ENCODE results near the gene HID1.
A peak's percentile ranks its signal among the peaks of the same experiment; 100 is the strongest.

The HID1 gene, protein sequence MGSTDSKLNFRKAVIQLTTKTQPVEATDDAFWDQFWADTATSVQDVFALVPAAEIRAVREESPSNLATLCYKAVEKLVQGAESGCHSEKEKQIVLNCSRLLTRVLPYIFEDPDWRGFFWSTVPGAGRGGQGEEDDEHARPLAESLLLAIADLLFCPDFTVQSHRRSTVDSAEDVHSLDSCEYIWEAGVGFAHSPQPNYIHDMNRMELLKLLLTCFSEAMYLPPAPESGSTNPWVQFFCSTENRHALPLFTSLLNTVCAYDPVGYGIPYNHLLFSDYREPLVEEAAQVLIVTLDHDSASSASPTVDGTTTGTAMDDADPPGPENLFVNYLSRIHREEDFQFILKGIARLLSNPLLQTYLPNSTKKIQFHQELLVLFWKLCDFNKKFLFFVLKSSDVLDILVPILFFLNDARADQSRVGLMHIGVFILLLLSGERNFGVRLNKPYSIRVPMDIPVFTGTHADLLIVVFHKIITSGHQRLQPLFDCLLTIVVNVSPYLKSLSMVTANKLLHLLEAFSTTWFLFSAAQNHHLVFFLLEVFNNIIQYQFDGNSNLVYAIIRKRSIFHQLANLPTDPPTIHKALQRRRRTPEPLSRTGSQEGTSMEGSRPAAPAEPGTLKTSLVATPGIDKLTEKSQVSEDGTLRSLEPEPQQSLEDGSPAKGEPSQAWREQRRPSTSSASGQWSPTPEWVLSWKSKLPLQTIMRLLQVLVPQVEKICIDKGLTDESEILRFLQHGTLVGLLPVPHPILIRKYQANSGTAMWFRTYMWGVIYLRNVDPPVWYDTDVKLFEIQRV

DNA sequence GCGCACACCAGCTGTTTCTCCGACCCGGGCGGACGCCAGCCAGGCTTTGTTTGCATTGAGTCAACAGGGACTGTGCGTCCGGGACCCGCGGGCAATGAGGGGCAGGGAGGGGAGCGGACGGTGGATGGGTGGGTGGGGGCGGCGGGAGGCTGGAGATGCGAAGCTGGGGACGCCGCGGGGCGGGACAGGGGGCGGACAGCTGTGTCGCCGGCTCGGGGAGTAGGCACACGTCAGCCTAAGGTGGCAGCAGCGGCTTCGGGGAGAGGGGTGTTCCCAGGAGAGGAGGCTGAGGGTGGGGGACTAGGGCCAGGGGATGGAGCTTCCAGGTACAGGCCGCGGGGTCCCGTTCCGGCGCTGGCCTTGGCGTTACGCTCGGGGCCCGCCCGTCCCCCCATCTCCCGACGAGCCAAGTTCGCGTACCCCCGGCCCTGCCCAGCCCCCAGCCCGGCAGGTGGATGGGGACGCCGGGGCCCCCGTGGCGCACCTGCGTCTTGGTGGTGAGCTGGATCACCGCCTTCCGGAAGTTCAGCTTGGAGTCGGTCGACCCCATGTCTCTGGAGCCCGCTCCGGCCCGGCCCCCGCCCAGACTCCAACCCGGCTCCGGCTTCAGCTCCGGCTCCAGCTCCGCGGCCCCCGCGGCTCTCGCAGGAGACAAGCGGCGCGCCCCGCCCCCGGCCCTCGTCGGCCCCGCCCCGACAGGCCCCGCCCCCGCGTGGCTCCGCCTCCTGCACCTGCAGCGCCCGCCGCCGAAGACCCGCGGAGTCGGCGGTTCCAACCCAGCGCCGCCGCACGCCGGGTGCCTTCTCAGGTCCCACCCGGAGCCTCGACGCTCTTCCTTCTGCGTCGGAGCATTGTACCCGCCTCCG, at the start of gene HID1:
Gene HID1 (minus strand): TSS at position 653 of the 866 bp plus-strand sequence. CDS start 103 bp downstream, at position 550.
- TF ChIP-seq GATA3 (IDR thresholded peaks at IDR 0.05; ENCODE audit: low read depth, low read length), result no peak
- no peak for TF ChIP-seq GATA2 (IDR thresholded peaks at IDR 0.05; ENCODE audit: low read depth, low read length)

DNA sequence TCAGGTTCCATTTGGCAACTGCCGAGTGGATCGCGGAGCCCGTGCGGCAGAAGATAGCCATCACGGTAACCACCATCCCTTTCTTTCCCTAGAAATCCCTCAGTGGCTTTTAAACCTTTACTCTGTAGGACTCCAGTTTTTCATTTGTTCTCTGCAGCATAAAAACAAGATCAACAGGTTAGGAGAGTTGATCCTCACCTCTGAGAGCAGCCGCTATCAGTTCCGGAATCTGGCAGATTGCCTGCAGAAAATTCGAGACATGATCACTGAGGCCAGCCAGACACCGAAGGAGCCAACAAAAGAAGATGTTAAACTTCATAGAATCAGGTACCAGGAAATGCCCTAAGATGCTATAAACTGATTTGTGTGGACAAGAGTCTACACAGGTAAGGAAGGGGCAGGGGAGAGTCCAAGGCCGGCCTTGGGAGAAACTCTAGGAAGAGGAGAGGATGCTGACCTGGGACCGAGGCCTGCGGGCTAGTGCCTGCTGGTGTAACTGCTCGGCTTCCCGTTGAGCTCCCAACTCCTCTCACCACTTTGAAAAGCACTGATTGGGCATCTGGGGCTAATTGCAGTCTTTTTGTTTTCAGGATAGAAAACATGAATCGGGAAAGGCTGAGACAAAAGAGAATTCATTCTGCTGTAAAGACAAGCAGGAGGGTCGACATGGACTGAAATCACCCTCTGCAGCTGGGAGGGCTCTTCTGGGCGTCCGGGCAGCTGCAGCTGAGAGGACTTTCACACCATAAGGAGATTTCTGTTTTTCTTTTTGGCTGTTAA, 48.0 kb upstream of the HID1 start:
- TF ChIP-seq GATA3 (IDR thresholded peaks at IDR 0.05; ENCODE audit: low read depth, low read length) (no peak), GATA2 (IDR thresholded peaks at IDR 0.05; ENCODE audit: low read depth, low read length) (no peak)

DNA sequence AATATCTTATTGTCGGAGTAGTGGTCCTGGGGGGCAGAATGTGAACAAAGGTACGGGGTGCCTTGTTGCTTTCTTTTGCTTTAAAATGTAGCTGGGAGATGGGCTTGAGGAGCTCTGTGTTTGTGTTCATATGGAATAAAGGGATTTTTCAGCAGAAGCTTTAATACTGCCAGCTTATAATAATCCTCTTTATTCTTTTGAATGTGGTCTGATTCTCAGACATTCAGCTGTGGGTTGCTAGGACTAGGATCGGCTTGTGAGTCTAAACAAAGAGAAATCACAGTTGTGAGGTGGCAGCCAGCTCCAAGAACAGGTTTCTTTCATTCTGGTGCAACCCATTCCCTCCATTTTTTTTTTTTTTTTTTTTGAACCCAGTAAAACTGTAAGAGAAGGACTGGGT, 47.2 kb upstream of the HID1 start:
- TF ChIP-seq GATA2 (IDR thresholded peaks at IDR 0.05; ENCODE audit: low read depth, low read length) (no peak), GATA3 (IDR thresholded peaks at IDR 0.05; ENCODE audit: low read depth, low read length) (no peak)

DNA sequence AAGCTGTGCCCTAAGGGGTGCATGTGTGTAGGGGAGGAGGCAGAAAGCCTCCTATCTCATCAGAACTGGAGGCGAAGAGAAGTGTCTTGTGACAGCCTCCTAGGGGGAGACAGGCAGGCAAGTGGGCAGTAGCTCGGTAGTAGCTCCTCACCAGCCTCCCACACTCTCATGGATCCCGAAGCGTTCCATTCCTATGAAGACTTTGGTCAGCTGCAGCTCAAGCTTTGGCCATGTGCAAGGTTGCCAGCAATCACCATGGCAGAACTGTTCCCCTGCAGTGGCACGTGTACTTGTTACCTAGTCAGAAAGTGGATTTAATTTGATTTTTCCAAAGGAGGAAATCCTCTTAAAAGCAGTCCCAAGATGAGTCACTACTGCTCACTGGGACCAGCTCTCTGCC, 46.6 kb upstream of the HID1 start:
- TF ChIP-seq GATA3 (IDR thresholded peaks at IDR 0.05; ENCODE audit: low read depth, low read length), result no peak
- no peak for TF ChIP-seq GATA2 (IDR thresholded peaks at IDR 0.05; ENCODE audit: low read depth, low read length)

DNA sequence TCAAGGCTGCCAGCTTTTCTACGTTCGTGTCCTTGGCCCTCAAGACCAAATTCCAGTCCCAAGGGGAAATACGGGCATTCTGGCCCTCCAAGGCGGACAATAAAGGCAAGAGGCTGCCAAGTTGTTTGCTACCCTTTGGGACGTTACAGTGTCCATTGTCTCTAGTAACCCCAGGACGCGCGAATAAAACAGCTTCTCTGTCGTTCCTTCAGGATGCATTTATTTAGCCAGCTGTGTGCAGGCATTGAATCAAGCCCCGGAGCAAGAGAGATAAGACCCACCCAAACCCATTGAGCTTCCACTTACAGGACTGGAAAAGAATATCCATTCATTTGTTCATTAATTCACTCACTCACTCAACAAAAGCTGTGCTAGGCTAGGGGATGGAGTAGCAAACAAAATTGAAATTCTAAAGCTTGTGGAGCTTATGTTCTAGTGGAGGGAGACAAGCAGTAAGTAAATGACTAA, 40.6 kb upstream of the HID1 start:
- TF ChIP-seq GATA3 (IDR thresholded peaks at IDR 0.05; ENCODE audit: low read depth, low read length) (no peak), GATA2 (IDR thresholded peaks at IDR 0.05; ENCODE audit: low read depth, low read length) (no peak)

DNA sequence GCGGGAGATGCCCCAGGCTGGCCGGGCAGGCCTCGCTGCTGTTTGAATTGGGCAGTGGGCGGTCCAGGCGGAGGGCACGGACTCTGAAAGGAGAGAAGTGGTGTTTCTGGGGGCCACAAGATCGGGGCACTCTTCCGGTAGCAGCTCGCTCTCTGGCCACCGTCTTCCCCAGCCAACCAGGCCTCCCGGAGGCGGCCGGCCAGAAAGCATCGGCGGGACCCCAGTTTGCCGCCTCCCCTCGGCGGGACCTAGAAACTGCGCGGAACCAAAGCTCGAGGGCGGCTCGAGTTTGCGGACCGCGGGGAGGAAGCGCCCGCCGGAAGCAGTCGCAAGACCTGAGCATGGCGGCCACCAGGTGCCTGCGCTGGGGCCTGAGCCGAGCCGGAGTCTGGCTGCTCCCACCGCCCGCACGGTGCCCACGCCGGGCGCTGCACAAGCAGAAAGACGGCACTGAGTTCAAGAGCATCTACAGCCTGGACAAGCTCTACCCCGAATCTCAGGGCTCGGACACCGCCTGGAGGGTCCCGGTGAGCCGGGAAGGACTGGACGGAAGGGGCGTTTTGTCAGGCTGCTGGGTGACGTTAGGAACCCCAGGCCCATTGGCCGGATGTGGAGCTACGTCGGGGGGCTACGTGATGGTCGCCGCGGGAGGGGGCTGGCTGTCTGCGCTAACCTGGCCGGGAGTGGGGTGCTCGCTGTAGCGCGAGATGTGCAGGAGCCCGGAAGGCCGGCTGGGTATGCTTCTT, 40.0 kb upstream of the HID1 start, which contains the start of gene MRPL58:
Gene MRPL58 (plus strand): TSS at position 325 of the 746 bp plus-strand sequence. CDS start 17 bp downstream, at position 342.
- TF ChIP-seq GATA3 (IDR thresholded peaks at IDR 0.05; ENCODE audit: low read depth, low read length) (no peak), GATA2 (IDR thresholded peaks at IDR 0.05; ENCODE audit: low read depth, low read length) (no peak)

DNA sequence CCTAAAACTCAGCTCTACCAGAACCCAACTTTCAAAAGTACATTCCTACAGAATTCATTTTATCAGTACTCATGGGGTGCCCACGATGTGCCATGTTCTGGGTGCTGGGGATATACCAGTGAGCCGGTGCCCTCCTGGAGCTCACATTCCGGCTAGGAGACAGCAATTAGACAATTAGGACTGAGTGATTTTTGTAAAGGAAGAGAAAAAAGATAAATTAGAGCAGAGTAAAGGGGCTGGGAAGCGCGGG, 39.5 kb upstream of the HID1 start:
- TF ChIP-seq GATA2 (IDR thresholded peaks at IDR 0.05; ENCODE audit: low read depth, low read length) (no peak), GATA3 (IDR thresholded peaks at IDR 0.05; ENCODE audit: low read depth, low read length) (no peak)

DNA sequence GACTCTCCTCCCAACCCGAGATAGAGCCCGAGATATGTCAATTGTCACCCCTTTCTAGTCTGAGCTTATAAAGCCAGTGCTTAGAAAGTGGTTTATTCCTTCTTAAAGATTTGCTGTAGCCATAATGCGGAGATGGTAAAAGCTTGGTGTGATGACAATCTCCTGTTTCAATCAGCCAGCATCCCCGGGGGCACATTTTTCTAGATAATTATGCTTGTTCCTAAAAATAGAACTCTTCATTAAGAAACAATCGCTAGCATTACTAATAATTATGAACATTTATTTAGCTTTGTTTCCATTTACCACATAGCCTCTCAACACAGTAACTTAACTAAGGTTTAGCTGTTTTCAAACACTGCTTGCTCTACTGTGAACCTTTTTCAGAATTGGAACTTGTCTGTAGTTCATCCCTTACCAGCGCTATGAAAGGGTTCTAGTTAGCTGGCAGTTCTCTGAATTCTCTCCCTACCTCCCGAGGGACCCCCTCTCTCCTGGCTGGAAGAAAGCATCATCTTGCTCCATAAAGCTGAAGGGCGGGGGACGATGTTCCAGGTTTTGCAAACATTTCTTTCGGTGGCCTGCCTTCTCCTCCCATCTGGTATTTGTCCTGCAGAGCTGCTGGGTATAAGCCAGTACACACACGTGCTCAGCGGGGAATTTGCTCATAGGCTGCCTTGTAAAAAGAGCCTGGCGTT, 39.0 kb upstream of the HID1 start:
- no peak for TF ChIP-seq GATA3 (IDR thresholded peaks at IDR 0.05; ENCODE audit: low read depth, low read length)
- peak; percentile 57 for TF ChIP-seq GATA2 (IDR thresholded peaks at IDR 0.05; ENCODE audit: low read depth, low read length)

DNA sequence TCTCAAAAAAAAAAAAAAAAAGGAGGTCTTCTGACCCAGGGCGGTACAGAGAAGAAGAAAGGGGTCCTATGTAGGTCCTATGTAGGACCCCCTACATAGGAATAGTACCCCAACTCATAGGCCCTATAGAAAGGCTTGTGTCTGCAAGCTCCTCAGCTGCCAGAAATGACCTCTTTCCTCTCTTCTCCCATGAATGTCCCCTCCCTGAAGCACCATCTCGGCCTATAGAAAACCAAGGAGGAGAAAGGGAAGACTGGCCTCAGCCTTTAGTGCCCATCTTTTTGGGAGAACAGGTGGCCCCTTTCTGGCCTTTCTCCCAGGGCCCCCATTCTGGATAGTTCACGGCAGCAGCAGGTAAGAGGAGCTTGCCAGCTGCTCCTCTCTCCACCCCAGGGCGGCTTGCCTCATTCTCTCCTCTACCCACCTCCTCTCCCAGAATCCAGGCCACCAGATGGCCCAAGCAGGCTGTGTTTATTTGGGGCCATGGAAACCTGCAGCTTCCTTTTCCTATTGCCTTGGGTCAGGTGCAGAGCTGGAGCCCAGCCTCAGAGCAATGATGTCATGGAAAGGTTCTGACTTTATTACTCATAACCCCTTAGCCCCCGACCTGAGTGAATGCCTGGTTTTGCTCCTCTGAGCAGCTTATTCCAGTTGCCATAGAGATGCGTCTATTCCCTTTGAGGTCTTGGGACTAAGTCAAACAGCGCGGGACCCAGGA, 38.3 kb upstream of the HID1 start:
- TF ChIP-seq GATA2 (IDR thresholded peaks at IDR 0.05; ENCODE audit: low read depth, low read length) (no peak), GATA3 (IDR thresholded peaks at IDR 0.05; ENCODE audit: low read depth, low read length) (no peak)

DNA sequence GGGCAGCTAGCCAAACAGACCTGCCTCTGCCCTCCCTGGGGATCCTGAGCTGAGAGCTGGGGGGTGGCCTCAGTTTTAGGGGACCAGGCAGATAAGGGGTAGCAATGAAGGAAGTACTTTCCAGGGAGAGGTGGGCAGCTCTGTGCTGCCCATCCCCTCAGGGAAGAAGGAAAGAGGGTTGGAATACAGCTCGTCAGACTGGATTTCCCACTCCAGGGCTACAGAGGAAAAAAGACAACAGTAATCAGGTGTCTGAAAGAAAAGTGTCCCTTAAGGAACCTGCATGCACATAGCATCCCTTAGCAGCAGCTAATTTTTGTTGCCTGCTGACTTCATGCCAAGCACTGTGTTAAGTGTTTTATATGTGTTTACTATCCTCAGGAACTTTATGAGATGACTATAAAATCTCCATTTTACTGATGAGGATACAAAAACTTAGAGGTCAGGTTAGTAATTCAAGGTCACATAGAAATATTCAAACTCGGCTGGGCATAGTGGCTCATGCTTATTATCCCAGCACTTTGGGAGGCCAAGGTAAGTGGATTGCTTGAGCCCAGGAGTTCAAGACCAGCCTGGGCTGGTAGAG, 36.7 kb upstream of the HID1 start:
- TF ChIP-seq GATA2 (IDR thresholded peaks at IDR 0.05; ENCODE audit: low read depth, low read length) (no peak), GATA3 (IDR thresholded peaks at IDR 0.05; ENCODE audit: low read depth, low read length) (no peak)

DNA sequence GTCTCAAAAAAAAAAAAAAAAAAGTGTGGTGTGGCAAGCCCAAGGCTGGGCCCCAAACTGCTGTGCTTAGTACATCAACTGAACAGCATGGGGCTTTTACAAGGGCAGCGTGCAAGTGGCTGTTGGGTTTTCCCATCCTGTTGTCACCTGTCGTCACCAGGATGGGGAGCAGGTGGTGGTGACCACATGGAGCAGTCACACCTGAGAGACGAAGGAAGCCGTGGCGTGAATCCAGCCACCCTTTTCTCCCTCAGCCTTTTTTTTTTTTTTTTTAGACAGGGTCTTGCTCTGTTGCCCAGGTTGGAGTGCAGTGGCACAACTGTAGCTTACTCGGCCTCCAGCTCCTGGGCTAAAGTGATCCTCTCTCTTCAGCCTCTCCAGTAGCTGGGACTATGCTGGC, 35.8 kb upstream of the HID1 start:
- TF ChIP-seq GATA3 (IDR thresholded peaks at IDR 0.05; ENCODE audit: low read depth, low read length), result no peak
- TF ChIP-seq GATA2 (IDR thresholded peaks at IDR 0.05; ENCODE audit: low read depth, low read length), result no peak
